SK-N-SH (cell line): ENCODE measurements around the gene RPL21.

Source experiments
- GATA2 ChIP-seq: sonication (generic); formaldehyde crosslinking; IDR thresholded peaks from 2 replicates; pipeline ENCODE4 v1.5.0; 2020; ENCODE audit warnings: mild to moderate bottlenecking, missing genetic modification reagents
- JUND ChIP-seq: IDR thresholded peaks from 2 replicates; pipeline ENCODE4 v1.4.0; 2012
- NFIC ChIP-seq: IDR thresholded peaks from 2 replicates; pipeline ENCODE4 v1.4.0; 2012; ENCODE audit warnings: borderline replicate concordance
- TEAD4 ChIP-seq: IDR thresholded peaks from 2 replicates; pipeline ENCODE4 v1.4.0; 2012; ENCODE audit warnings: mild to moderate bottlenecking, borderline replicate concordance; ENCODE audit not compliant: insufficient read depth
- TF ChIP-seq, protein P1 (sequence below): fragments of 200-600 bp; sonication (generic); IDR thresholded peaks from 2 replicates; pipeline ENCODE4 v1.6.1; 2017; ENCODE audit warnings: antibody characterized with exemption, mild to moderate bottlenecking, moderate library complexity
- TF ChIP-seq, protein P2 (sequence below): IDR thresholded peaks from 2 replicates; pipeline ENCODE4 v1.6.1; 2012; ENCODE audit warnings: mild to moderate bottlenecking, low read depth, low read length, moderate library complexity

DNA sequence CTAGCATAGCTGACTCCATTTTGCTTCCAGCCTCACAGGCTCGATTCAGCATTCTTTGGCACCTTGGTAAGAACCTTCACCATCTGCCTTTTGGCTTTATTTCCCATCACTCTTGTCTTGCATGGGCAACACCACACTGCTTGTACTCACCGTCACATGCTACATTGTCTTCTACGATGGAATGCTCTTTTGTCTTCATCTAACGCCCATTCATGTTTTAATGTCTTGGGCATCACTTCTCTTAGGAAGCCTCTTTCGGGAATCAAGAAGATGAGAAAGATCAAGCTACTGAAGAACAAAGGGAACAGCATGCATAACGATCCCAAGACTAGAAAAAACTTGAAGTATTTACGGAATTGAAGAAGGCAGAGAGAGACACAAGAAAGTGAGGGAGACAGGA is 5.7 kb upstream of the RPL21 start:
- TF ChIP-seq JUND = no peak
- TF ChIP-seq TEAD4 = no peak
- TF ChIP-seq, protein P1, sequence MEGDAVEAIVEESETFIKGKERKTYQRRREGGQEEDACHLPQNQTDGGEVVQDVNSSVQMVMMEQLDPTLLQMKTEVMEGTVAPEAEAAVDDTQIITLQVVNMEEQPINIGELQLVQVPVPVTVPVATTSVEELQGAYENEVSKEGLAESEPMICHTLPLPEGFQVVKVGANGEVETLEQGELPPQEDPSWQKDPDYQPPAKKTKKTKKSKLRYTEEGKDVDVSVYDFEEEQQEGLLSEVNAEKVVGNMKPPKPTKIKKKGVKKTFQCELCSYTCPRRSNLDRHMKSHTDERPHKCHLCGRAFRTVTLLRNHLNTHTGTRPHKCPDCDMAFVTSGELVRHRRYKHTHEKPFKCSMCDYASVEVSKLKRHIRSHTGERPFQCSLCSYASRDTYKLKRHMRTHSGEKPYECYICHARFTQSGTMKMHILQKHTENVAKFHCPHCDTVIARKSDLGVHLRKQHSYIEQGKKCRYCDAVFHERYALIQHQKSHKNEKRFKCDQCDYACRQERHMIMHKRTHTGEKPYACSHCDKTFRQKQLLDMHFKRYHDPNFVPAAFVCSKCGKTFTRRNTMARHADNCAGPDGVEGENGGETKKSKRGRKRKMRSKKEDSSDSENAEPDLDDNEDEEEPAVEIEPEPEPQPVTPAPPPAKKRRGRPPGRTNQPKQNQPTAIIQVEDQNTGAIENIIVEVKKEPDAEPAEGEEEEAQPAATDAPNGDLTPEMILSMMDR = no peak
- TF ChIP-seq NFIC = no peak
- no peak for TF ChIP-seq GATA2 (CRISPR knock-in tag)
- TF ChIP-seq, protein P2, sequence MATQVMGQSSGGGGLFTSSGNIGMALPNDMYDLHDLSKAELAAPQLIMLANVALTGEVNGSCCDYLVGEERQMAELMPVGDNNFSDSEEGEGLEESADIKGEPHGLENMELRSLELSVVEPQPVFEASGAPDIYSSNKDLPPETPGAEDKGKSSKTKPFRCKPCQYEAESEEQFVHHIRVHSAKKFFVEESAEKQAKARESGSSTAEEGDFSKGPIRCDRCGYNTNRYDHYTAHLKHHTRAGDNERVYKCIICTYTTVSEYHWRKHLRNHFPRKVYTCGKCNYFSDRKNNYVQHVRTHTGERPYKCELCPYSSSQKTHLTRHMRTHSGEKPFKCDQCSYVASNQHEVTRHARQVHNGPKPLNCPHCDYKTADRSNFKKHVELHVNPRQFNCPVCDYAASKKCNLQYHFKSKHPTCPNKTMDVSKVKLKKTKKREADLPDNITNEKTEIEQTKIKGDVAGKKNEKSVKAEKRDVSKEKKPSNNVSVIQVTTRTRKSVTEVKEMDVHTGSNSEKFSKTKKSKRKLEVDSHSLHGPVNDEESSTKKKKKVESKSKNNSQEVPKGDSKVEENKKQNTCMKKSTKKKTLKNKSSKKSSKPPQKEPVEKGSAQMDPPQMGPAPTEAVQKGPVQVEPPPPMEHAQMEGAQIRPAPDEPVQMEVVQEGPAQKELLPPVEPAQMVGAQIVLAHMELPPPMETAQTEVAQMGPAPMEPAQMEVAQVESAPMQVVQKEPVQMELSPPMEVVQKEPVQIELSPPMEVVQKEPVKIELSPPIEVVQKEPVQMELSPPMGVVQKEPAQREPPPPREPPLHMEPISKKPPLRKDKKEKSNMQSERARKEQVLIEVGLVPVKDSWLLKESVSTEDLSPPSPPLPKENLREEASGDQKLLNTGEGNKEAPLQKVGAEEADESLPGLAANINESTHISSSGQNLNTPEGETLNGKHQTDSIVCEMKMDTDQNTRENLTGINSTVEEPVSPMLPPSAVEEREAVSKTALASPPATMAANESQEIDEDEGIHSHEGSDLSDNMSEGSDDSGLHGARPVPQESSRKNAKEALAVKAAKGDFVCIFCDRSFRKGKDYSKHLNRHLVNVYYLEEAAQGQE = no peak
